NCI-H2196 (cell line): Measurements from ENCODE around the gene CFAP61.

Source experiments
- DNase-seq: peaks from one replicate; lab custom pipeline; 2025; ENCODE audit not compliant: unreplicated experiment; lab: John Stamatoyannopoulos, UW

Gene CFAP61

GRCh38 chr20:20375862-20376261 is 323.5 kb downstream of the CFAP61 start:
- peak; percentile 30 for DNase-seq

- no peak for DNase-seq
Observed at GRCh38 chr20:20386192-20386591, 333.9 kb downstream of the CFAP61 start.

GRCh38 chr20:20390393-20390792 is 338.1 kb downstream of the CFAP61 start:
- DNase-seq = no peak

- no peak for DNase-seq
Observed at GRCh38 chr20:20391115-20391514, 338.8 kb downstream of the CFAP61 start.

GRCh38 chr20:20391766-20392165 is 339.4 kb downstream of the CFAP61 start:
- no peak for DNase-seq

GRCh38 chr20:20393207-20394120 is 341.1 kb downstream of the CFAP61 start:
- DNase-seq = no peak

GRCh38 chr20:20395087-20395486 is 342.8 kb downstream of the CFAP61 start:
- DNase-seq = no peak

GRCh38 chr20:20395903-20396568 is 343.7 kb downstream of the CFAP61 start:
- DNase-seq = peak; percentile 82

- DNase-seq = no peak
Observed at GRCh38 chr20:20396794-20397193, 344.5 kb downstream of the CFAP61 start.

GRCh38 chr20:20398123-20398522 is 345.8 kb downstream of the CFAP61 start:
- DNase-seq = no peak

- DNase-seq = no peak
Observed at GRCh38 chr20:20399531-20400500, 347.5 kb downstream of the CFAP61 start.

GRCh38 chr20:20401991-20402390 is 349.7 kb downstream of the CFAP61 start:
- DNase-seq = no peak

- DNase-seq = no peak
Observed at GRCh38 chr20:20404633-20405032, 352.3 kb downstream of the CFAP61 start.

- no peak for DNase-seq
Observed at GRCh38 chr20:20405623-20406022, 353.3 kb downstream of the CFAP61 start.

GRCh38 chr20:20406306-20406705 is 354.0 kb downstream of the CFAP61 start:
- DNase-seq = no peak

GRCh38 chr20:20407891-20408805 is 355.8 kb downstream of the CFAP61 start:
- DNase-seq = peak; percentile 22

GRCh38 chr20:20409331-20409730 is 357.0 kb downstream of the CFAP61 start:
- no peak for DNase-seq
